ENCODE data around the gene IHH. TPM values are rescaled to one million over a fixed set of nuclear protein-coding genes. Genes with fewer than 3 reads are reported as not detected.
A peak's percentile ranks its signal among the peaks of the same experiment; 100 is the strongest.

IHH gene
- total RNA-seq, 1 donor from 2014 or later, result not detected

DNA sequence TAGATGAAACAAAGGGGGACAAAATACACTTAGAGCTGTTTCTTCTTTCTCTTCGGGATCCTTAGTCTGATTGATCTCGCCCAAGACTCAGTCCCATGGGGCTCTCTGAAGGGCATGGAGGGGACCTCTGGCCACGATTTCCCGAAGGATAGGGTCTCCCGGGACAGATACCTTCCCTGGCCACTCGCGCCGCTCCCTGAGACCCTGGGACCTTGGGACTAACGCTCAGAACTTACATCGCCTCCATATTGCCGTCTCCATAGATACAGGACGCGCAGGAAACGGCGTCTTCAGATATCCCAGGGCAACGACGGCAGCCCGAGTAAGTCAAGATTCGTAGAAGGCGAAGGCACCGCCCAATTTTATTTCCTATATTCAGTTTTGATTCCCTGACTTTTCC is 19.5 kb downstream of the IHH start, which contains the start of gene CFAP65:
Gene CFAP65 (minus strand): TSS at position 265 of the 400 bp plus-strand sequence. CDS start 2,468 bp downstream, outside the sequence.
- peak; percentile 54 for DNase-seq (ENCODE audit: low read depth)

DNA sequence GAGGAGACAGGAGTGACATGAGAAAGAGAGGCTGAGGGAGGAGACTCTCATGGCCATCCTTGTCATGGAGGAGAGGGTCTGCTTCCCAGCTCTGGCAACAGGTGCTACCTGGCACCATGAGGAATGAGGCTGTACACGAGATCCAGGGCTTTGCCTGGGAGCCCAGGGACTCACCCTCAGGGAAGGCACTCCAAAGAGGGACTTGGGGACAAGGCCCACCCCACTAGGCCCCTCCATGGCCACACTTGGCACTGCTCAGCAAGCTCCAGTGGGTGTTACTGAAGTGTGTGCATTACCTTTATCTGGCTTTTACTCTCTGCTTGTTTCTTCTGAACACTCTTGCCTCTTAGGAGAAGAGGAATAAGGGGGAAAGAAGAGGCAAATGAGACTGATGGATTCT is 22.1 kb downstream of the IHH start:
- DNase-seq (ENCODE audit: low read depth), result no peak

DNA sequence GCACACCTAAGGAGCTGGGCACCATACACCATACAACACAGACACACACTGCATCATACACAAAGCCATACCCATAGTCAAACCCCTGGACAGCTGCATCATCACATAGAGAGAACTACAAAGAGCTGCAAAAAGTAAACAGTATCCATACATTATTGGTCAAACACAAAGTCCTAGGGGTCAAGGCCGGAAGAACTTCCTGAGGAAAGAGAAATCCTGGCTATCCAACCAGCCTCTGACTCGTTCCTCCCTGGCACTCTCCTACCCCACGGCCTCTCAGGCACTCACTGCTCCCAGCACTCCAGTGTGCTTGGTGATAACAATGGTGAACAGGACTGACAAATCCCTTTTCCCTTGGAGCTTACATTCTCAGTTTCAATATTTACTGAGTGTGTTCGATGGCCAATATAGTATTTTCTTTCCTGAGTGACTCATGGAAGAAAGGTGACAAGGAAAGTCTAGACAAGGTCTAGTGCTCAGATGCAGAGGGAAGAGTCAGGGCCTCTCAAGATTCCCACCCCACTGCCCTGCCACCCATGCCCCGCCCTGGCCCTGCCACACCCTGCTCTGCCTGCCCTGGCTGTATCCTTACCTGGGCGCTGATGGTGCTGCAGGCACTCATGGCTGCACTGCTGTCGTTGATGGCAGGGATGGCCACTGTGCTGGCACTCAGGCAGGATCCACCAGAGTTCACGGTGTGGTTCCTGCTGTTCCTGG is 22.8 kb downstream of the IHH start:
- DNase-seq (ENCODE audit: low read depth), result no peak

DNA sequence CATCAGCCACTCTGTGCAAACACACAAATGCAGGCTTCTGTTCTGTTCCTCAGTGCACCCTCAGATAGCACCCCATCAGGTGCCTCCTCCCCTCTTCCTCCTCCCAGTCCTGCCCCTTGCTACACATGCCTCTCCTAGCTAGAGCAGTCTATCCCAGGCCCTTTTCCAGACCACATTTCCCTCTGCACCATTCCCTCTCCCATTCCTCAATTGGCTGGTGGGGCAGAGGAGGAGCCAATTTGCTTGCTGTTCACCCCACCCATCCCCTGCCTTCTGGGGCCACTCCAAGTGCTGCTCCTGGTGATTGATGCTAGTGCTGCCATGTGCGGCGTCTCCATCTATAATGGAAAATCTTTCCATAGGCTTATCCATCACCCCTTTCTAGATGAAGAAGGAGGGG is 24.8 kb downstream of the IHH start:
- DNase-seq (ENCODE audit: low read depth), result no peak

DNA sequence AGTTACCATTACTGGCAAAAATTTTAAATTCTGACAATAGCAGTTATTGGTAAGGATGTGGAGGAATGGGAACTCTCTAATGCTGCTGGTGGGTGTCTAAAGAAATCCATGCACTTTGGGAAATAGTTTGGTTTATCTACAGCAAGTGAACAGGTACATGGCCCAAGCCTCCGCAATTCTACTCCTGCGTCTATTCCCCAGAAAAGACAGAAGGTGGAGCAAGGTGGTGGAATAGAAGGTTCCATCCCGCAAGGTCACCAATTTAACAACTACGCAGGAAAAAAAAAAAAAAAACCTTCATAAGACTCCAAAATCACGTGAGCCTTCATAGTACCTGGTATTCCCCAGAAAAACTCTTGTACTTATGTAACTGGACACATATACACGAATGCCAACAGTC is 25.9 kb downstream of the IHH start:
- no peak for DNase-seq (ENCODE audit: low read depth)

DNA sequence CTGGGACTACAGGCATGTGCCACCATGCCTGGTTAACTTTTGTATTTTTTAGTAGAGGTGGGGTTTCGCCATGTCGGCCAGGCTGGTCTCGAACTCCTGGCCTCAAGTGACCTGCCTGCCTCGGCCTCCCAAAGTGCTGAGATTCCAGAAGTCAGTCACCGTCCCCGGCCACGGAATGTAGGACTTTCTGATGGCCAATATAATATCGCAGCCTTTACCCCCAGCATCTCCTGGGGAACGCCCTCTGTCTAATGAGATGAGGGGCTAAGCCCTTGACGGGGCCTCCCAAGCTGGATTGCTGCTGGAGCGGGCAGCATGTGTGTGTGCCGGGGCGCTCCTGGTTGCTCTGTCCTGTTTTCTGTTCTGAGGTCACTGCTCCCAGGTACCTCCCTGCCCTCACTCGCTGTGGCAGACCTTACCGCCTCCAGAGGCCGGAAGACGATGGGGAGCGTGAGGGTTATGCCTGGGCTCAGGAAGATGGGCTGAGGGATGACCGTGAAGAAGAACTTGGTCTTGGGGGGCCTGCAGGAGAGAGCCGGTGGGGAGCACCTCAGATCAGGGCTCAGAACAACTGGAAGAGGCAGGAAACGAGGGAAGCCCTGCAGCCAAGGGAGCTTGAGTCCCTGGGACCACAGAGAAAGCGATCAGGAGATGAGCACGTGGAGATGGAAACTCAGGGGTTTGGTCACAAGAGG is 28.5 kb downstream of the IHH start:
- DNase-seq (ENCODE audit: low read depth), result no peak

DNA sequence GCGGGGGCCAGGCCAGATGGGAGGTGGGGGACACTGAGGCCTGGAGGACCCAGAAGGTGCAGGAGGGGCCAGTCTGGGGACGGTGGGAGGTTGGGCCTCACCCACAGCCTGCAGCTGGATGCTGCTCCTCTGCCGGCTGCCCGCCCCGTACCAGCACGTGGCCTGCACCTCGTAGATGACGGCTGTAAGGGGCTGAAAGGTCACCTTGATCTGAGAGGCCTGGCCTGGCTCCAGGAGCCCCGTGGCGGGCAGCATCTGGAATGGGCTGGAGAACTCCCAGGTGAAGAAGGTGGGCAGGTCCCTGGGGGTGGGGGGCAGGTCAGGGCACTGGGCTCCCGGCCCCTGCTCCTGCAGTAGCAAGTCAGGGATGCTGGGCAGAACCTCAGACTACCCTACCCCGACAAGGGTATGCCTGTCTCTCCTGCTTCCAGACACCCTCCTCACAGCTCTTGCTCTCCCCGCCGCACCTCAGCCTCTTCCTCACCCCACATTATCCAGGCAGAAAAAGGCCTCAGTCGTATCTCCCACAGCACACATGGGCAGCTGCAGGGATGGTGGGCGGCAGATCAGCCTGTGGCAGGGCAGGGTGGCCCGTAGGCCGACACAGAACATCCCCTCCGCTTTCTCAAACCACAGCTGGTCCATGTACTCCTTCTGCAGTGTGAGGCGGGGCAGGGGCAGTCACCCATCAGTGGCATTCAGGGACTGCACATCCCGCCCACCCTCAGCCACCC is 29.5 kb downstream of the IHH start:
- no peak for DNase-seq (ENCODE audit: low read depth)

DNA sequence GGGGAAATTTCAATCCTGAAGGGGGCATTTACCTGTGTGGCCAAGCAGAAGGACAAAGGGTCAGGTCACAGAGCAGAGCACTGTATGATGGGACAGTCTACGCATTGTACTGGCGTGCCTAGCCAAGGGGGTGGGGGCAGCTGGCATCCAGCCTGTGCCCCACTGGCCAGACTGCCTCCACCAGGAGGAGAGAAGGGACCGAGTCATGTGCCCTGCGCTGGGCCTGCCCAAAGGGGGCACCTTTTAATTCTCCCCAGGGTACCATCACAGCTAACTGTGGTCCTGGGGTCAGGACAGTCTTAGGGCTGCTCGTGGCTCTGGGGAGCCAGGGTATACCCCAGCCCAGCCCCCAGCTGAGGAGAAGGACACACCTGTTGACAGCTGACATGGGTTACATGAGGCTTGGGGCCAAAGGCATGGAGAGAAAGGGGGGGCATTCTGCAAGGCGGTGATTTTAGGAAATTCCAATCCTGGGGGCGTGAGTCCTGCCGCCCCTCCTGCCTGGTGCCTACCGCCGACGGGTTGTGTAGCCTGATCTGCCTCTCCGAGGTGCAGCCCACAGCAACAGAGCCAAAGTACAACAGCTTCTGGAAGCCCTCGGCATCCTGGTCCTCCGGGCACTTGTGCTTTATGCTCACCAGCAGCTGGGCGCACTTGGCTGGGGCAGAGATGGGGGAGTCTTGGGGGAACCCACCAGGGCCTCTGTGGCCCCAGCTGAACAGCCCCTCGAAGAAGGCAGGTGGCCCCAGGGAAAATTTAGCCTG is 30.4 kb downstream of the IHH start:
- DNase-seq (ENCODE audit: low read depth), result no peak

DNA sequence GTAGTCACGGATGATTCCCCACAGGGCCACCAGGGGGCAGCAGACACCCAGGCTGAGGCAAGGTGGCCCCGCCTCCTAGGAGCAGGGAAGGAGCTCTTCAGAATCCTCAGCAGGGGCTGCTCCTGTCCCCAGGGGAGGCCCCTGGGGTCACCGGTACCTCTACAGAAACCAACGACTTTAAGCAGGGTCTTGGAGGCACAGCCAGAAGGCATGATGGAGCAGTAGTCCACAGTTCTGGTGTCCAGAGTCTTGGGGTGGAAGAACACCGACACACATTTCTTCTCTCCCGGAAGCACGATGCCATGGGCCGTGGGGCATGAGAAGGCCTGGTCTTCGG is 30.9 kb downstream of the IHH start:
- peak; percentile 76 for DNase-seq (ENCODE audit: low read depth)

DNA sequence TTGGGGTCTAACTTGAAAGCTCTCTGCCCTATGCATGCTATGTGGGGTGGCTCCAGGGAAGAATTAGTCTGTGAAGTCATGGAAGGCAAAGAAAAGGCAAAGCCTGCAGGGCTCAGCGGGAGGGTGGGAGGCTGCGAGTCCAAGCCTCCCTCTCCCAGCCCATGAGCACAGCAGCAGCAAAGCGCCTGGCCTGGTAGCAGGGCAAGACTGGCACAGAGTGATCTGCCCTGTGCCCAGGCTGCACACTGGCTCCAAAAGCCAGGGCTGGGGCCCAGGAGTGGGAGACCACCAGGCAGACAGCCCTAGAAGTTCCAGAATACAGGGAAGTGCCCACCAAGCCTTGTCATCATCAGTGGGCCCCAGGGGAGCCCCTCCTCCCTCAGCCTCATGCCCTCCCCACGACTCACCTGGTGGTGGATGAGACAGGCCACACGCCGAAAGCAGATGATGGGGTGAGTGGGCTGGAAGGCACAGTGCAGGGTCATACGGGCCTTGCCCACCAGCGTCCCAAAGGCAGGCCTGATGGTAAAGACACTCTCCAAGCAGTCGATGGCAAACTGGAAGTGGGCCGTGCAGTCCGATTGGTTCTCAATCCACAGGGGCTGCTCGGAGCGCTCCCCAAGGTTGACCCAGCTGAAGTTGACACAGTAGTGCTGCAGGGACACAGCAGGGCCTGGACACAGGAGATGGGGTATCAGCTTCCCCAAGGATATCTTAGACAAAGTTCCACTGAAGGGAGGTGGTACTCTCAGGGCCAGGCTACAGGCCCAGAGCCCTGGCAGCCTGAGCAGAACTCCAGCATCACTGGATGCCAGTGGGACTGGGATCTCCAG is 31.5 kb downstream of the IHH start:
- DNase-seq (ENCODE audit: low read depth), result no peak

DNA sequence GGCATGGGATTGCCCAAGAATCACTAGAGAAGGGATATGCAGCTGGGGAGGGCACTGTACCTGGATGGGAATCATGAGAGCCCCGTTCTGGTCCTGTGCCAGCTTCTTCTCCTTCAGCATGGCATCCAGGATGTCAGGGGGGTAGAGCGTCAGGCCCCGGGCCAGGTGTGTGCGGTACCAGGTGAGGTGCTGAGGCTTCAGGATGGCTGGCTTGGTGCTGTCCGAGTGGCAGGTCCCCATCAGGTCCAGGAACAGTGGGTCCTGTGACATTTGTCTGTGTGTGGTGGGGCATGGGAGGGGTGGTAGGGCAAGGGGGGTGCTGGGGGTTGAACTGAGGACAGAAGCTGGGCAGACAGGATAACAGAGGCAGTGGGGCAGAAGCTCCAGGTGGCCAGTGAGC is 32.6 kb downstream of the IHH start:
- no peak for DNase-seq (ENCODE audit: low read depth)

DNA sequence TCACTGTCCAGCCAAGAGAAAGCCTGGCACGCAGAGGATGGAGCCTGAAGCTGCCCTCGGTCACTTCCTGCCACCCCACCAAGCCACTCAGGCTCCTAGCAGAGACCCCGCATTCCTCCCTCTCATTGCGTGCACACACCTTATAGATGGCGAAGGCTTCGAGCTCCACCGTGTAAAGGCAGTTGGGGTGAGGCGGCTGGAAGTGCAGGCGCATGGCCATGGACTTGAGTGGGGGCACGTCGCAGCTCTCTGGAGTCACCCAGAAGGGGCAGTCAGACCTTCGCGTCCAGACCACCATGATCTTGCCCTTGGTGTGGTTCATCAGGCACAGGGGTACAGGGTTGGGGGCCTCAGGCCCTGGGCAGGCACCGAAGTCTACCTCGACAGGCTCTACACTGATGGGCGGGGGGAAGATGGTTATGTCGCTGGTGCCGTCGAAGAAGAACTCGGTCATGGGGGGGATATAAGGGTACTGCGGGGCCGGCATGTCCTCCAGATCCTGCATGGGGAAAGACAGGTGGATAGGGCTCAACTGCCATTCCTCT is 33.1 kb downstream of the IHH start:
- no peak for DNase-seq (ENCODE audit: low read depth)

DNA sequence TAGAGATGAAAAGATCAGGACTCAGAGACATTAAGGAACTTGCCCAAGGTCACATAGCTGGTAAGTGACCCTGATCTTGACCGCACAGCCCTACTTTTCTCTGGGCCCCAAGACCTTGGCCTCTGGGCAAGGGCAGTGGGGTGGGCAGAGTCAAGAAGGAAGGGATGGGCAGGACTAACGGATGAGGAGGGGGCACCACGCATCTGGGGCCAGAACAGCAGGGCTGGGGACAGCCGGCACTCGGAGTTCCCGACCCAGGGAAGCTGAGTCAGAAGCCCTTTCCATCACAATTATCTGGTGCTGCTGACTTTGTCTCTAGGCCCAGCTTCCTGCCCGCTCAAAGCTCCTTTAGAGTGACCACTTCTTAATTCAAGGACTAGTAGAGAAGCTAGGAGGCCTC is 33.8 kb downstream of the IHH start:
- no peak for DNase-seq (ENCODE audit: low read depth)

DNA sequence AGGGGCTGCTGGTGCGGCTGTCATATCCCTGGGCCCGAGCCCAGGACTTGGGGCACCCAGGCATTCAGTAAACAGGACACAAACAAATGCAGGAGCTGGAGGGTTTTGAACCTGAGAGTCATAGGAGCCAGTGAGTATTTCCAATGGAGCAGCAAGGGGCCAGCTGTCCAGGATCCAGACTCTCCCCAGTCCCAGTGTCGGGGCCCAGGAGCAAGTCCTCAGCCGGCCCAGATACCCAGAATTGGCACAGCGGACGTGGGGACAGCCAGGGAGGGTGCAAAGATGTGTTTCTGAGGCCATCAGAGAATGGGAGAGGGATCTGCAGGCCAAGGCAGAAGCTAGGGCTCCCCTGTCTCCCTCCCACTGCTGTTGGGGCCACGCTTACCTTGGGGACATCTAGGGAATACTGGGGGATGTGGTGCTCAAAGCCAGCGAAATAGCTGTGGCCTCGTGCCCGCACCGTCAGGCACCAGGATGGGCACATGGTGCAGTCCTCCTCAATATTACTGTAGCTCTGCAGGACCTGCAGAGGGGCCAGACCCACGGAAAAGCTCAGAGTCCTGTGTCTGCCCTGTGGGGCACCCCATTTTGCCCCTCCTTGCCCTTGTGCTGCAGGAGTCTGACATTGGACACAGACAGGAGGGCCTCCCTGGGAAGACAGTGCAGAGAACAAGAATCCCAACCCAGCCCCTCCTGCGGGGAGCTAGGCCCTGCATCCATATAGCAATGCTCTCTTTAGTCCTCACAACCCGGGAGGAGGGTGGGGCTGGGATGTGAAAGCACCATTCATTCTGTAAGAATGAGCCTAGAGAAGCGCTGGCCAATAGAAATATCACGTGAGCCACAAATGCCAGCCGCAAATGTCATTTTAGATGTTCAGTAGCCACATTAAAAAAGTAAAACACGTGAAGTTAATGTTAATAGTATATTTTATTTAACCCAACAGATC is 34.8 kb downstream of the IHH start:
- no peak for DNase-seq (ENCODE audit: low read depth)

DNA sequence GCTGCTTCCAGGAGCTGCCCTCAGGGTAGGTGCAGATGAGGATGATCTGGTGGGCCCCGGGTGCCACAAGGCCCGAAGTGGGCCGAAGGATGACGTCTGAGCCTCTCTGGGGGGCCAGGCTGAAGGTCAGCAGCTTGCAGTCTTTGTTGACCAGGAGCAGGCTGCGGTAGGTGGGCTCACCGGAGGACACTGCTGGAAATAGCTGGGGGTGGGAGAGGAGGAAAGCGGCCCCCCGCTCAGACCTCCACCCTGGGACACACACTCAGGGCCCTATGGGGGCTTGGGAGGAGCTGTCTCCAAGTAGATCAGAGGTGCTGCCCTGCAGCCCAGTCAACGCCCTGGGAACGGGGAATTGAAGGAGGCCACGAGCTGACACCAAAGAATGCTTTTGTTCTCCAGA is 36.7 kb downstream of the IHH start:
- no peak for DNase-seq (ENCODE audit: low read depth)

DNA sequence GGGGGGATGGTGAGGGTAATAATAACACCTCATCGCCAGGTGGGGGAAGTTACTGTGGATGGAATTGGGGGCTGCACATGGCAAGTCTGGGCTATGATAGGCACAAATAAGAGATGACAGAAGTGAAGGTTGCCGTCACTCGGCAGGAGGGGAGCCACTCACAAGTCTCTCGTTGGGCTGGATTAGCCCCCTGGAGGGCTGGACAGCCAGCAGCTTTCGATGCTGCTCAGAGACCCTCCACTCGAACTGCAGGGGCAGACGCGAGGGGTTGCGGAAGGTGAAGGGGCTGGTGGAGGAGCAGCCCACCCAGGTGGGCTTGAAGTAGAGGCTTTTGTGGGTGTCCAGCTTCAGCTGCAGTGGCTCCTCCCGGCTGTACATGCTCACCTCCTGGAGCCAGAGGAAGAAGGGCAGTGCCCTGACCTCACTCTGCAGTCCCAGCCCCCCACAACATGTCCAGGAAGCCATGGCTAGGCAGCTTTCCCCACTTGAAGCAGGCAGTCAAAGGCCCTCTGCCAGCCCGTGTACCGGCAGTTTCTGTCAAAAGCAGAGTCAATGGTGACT is 37.6 kb downstream of the IHH start:
- DNase-seq (ENCODE audit: low read depth), result no peak

DNA sequence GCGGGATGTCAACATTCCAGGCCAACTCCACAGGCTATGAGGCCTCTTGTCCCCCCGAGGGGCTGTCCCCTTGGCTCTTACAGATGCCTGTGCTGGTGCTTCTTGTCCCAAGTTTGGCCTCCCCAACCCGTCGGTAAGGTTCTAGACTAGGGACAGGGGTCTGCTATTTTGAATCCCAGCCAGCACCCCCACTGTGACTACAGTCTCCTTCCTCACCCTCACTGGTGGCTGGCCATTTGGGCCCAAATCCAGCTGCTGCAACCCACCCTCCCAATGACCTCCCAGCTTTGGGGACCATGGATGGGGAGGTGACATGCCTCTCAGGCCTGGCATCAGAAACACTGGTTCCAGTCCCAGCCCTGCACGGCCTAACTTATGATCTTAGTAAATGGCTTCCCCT is 38.1 kb downstream of the IHH start:
- no peak for DNase-seq (ENCODE audit: low read depth)

DNA sequence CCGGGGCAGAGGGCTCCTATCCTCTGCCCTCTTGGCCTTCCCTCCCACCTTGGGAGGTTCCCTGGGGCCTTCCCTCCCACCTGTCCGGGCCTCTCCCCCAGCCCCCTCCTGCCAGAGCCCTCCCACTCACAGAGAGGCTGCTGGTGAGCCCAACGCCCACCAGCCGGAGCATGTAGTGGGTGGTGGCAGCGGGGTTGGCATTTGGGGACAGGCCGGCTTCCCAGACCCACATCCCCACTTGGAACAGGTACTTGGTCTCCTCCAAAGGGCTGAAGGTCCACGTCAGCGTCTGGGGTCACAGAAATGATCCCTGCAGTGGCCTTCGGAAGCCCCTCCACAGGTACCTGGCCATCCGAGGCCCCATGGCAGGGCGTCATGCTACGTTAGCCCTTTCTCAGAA is 38.7 kb downstream of the IHH start:
- no peak for DNase-seq (ENCODE audit: low read depth)

DNA sequence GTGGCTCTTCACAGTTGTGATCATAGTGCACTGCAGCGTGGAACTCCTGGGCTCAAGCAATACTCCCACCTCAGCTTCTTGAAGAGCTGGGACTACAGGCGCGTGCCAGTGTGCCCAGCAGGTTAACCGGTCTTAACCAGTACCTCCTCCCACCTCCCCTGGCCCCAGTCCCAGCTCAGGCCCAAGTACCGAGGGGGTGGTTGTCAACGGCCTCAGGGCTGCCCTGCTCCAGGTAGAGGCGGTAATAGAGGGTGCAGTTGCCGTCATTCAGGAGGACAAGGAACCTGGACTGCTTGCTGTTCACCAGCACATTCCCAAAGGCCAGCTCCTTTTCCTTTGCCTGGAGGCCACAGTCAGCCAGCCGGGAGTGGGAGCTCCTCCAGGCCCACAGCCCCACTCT is 39.1 kb downstream of the IHH start:
- no peak for DNase-seq (ENCODE audit: low read depth)
